A549 (cell line): Measurements from ENCODE around the gene HLX. TPM values are rescaled to one million over a fixed set of nuclear protein-coding genes. Genes with fewer than 3 reads are reported as not detected.

ENCODE experiments used
- ATAC-seq, 2 experiments: fragments of 200-7000 bp in 1 of 2; fragments of >200 bp in 1 of 2; cut with Nextera tagmentation in 1 of 2; cut with Tn5 transposase in 1 of 2; 3 replicates each; pipeline versions ENCODE4 v1.8.0 to v1.9.1; 2018 to 2020; ENCODE audit warnings: mild to moderate bottlenecking in 1 of 2, moderate library complexity in 1 of 2
- CTCF ChIA-PET: fragments of 300-600 bp; sonication (Branson Sonifier 250); formaldehyde crosslinking; extraction: SDS; loops from one replicate; lab custom pipeline; 2021; ENCODE audit warnings: antibody characterized with exemption, inconsistent platforms; lab: Yijun Ruan, JAX
- POLR2A ChIA-PET: fragments of 350-600 bp; formaldehyde crosslinking; extraction: SDS; loops from one replicate; lab custom pipeline; 2021; ENCODE audit warnings: antibody characterized with exemption, inconsistent platforms; lab: Yijun Ruan, JAX
- DNase-seq, 2 experiments: peaks; one replicate each; pipeline versions ENCODE4 v3.0.0 to v3.0.0-alpha.2; 2011 to 2016; ENCODE audit warnings: low read depth in 1 of 2, low spot score in 1 of 2
- FAIRE-seq: peaks from 2 replicates; lab custom pipeline; 2011; peaks lifted over from hg19 to GRCh38; lab: Jason Lieb, UNC
- H3K27ac ChIP-seq, 2 experiments: fragments of >200 bp; sonication (Bioruptor Twin); formaldehyde crosslinking; 3 replicates each; pipeline ENCODE4 v1.5.1; 2016 to 2017
- H3K4me1 ChIP-seq: fragments of >200 bp; sonication (Bioruptor Twin); formaldehyde crosslinking; 3 replicates; pipeline ENCODE4 v1.6.1; 2016
- H3K4me2 ChIP-seq: fragments of >200 bp; sonication (Bioruptor Twin); formaldehyde crosslinking; 3 replicates; pipeline ENCODE4 v1.6.1; 2016
- H3K4me3 ChIP-seq: fragments of >200 bp; sonication (Bioruptor Twin); formaldehyde crosslinking; 3 replicates; pipeline ENCODE4 v1.5.1; 2016
- H3K9me3 ChIP-seq: fragments of >200 bp; sonication (Bioruptor Twin); formaldehyde crosslinking; 3 replicates; pipeline ENCODE4 v1.6.1; 2016
- BHLHE40 ChIP-seq: IDR thresholded peaks from 2 replicates; pipeline ENCODE4 v1.6.1; 2012; ENCODE audit warnings: low read depth, low read length, inconsistent platforms
- CBX2 ChIP-seq: fragments of 200-600 bp; sonication (generic); IDR thresholded peaks from 2 replicates; pipeline ENCODE4 v1.6.1; 2016; ENCODE audit warnings: low read depth, mild to moderate bottlenecking, borderline replicate concordance
- CHD4 ChIP-seq: fragments of 200-600 bp; sonication (generic); IDR thresholded peaks from 2 replicates; pipeline ENCODE4 v1.6.1; 2016; ENCODE audit warnings: antibody characterized with exemption, mild to moderate bottlenecking, borderline replicate concordance
- EHMT2 ChIP-seq: fragments of 200-600 bp; sonication (generic); IDR thresholded peaks from 2 replicates; pipeline ENCODE4 v1.6.1; 2016; ENCODE audit warnings: antibody characterized with exemption, low read depth, mild to moderate bottlenecking, moderate library complexity
- ESRRA ChIP-seq: fragments of 150-350 bp; IDR thresholded peaks from 2 replicates; pipeline ENCODE4 v1.6.1; 2014; ENCODE audit warnings: mild to moderate bottlenecking, low read length, borderline replicate concordance
- FOSB ChIP-seq: fragments of 250-450 bp; sonication (Bioruptor Pico); IDR thresholded peaks from 2 replicates; pipeline ENCODE4 v1.5.0; 2020; ENCODE audit warnings: mild to moderate bottlenecking, moderate library complexity
- KDM5A ChIP-seq: fragments of 200-600 bp; sonication (generic); IDR thresholded peaks from 2 replicates; pipeline ENCODE4 v1.6.1; 2016; ENCODE audit warnings: antibody characterized with exemption, mild to moderate bottlenecking
- MAFK ChIP-seq: fragments of 450-650 bp; IDR thresholded peaks from 2 replicates; pipeline ENCODE4 v1.6.1; 2014; ENCODE audit not compliant: partially characterized antibody
- MAZ ChIP-seq: fragments of 150-350 bp; IDR thresholded peaks from 2 replicates; pipeline ENCODE4 v1.6.1; 2014; ENCODE audit warnings: antibody characterized with exemption, low read depth, low read length, borderline replicate concordance
- MYC ChIP-seq: IDR thresholded peaks from 2 replicates; pipeline ENCODE4 v1.6.1; 2012; ENCODE audit warnings: mild to moderate bottlenecking, inconsistent platforms, low read length, improper control_type of control experiment, borderline replicate concordance
- NFE2L2 ChIP-seq: fragments of 150-350 bp; conservative IDR thresholded peaks from 2 replicates; pipeline ENCODE4 v1.6.1; 2014; ENCODE audit warnings: low read length
- NR3C1 ChIP-seq: fragments of >200 bp; sonication (Bioruptor Twin); formaldehyde crosslinking; IDR thresholded peaks from 3 replicates; pipeline ENCODE4 v1.6.1; 2017
- PHF8 ChIP-seq: fragments of 200-600 bp; sonication (generic); IDR thresholded peaks from 2 replicates; pipeline ENCODE4 v1.6.1; 2016; ENCODE audit warnings: low read depth, mild to moderate bottlenecking, antibody characterized with exemption, moderate library complexity, borderline replicate concordance
- POLR2A ChIP-seq: IDR thresholded peaks from 2 replicates; pipeline ENCODE4 v1.6.1; 2012; ENCODE audit warnings: mild to moderate bottlenecking, low read length
- POLR2AphosphoS2 ChIP-seq: conservative IDR thresholded peaks from 2 replicates; pipeline ENCODE4 v1.6.1; 2012; ENCODE audit warnings: low read length, improper control_type of control experiment, inconsistent platforms
- RARB ChIP-seq: fragments of 250-450 bp; sonication (Bioruptor Pico); IDR thresholded peaks from 2 replicates; pipeline ENCODE4 v1.8.0; 2021; ENCODE audit warnings: mild to moderate bottlenecking, moderate library complexity
- RCOR1 ChIP-seq: fragments of 150-350 bp; IDR thresholded peaks from 2 replicates; pipeline ENCODE4 v1.6.1; 2014; ENCODE audit warnings: antibody characterized with exemption, low read length, low read depth
- RFX5 ChIP-seq: fragments of 450-650 bp; IDR thresholded peaks from 2 replicates; pipeline ENCODE4 v1.7.1; 2014; ENCODE audit warnings: antibody characterized with exemption, mild to moderate bottlenecking, moderate library complexity
- RNF2 ChIP-seq: fragments of 200-600 bp; sonication (generic); IDR thresholded peaks from 2 replicates; pipeline ENCODE4 v1.6.1; 2016; ENCODE audit warnings: low read depth, mild to moderate bottlenecking, antibody characterized with exemption, moderate library complexity, borderline replicate concordance
- SMC3 ChIP-seq: fragments of >200 bp; sonication (Bioruptor Twin); formaldehyde crosslinking; IDR thresholded peaks from 3 replicates; pipeline ENCODE4 v1.6.1; 2018; ENCODE audit warnings: inconsistent platforms
- SREBF2 ChIP-seq: fragments of 450-650 bp; IDR thresholded peaks from 2 replicates; pipeline ENCODE4 v1.6.1; 2014; ENCODE audit warnings: mild to moderate bottlenecking, moderate library complexity
- ZFP36 ChIP-seq: fragments of 450-650 bp; IDR thresholded peaks from 2 replicates; pipeline ENCODE4 v1.6.1; 2014; ENCODE audit warnings: borderline replicate concordance; ENCODE audit not compliant: partially characterized antibody
- WGBS: methylation state at CpG from one replicate; pipeline ENCODE4 v1.1.6; 2017; ENCODE audit errors: missing lambda C conversion rate; 5-methylcytosine and 5-hydroxymethylcytosine counted together
- polyA minus RNA-seq: library from RNA; depleted of rRNA, polyadenylated mRNA; stranded (reverse); fragments of >200 nt; gene quantifications from 2 replicates; pipeline ENCODE4 v1.2.3, GENCODE V29; 2011; rRNA and poly(A)+ RNA removed
- polyA plus RNA-seq, 4 experiments: library from polyadenylated mRNA; depleted of rRNA in 3 of 4; stranded (reverse); fragments of >200 nt; fragmentation: RNase III in 1 of 4; extraction: RNeasy Plus Mini Kit Qiagen cat#74134 plus additional on column Dnase treatment in 1 of 4; gene quantifications; 2 replicates in 3 of 4; 3 replicates in 1 of 4; pipeline ENCODE4 v1.2.3, GENCODE V29; 2011 to 2017
- TF ChIP-seq, protein P1 (sequence below): fragments of 450-650 bp; IDR thresholded peaks from 2 replicates; pipeline ENCODE4 v1.6.1; 2014; ENCODE audit warnings: antibody characterized with exemption
- TF ChIP-seq, protein P2 (sequence below): IDR thresholded peaks from 2 replicates; pipeline ENCODE4 v1.6.1; 2012; ENCODE audit warnings: low read depth, borderline replicate concordance
- TF ChIP-seq, protein P3 (sequence below): fragments of 250-450 bp; sonication (Bioruptor Pico); IDR thresholded peaks from 2 replicates; pipeline ENCODE4 v1.5.0; 2020; ENCODE audit warnings: low read depth, mild to moderate bottlenecking, moderate library complexity
- TF ChIP-seq, protein P4 (sequence below): IDR thresholded peaks from 2 replicates; pipeline ENCODE4 v1.6.1; 2012
- TF ChIP-seq, protein P5 (sequence below): fragments of 200-600 bp; sonication (generic); IDR thresholded peaks from 2 replicates; pipeline ENCODE4 v1.6.1; 2016; ENCODE audit warnings: antibody characterized with exemption, mild to moderate bottlenecking, moderate library complexity
- TF ChIP-seq, protein P6 (sequence below): fragments of >200 bp; sonication (Bioruptor Twin); formaldehyde crosslinking; IDR thresholded peaks from 2 replicates; pipeline ENCODE4 v1.6.1; 2016

Gene HLX, protein sequence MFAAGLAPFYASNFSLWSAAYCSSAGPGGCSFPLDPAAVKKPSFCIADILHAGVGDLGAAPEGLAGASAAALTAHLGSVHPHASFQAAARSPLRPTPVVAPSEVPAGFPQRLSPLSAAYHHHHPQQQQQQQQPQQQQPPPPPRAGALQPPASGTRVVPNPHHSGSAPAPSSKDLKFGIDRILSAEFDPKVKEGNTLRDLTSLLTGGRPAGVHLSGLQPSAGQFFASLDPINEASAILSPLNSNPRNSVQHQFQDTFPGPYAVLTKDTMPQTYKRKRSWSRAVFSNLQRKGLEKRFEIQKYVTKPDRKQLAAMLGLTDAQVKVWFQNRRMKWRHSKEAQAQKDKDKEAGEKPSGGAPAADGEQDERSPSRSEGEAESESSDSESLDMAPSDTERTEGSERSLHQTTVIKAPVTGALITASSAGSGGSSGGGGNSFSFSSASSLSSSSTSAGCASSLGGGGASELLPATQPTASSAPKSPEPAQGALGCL
- polyA plus RNA-seq (2011; rRNA removed) (0.70 and 0.86 TPM in 2 replicates), polyA plus RNA-seq (2017; fragmentation: RNase III; extraction: RNeasy Plus Mini Kit Qiagen cat#74134 plus additional on column Dnase treatment) (4.8 to 5.6 TPM (median 4.9 TPM) in 3 replicates), polyA minus RNA-seq (0.73 and 0.79 TPM in 2 replicates)
- polyA plus RNA-seq (2012; cell fraction: cytosol; rRNA removed), result 1.4 and 1.6 TPM in 2 replicates
- 2.8 and 2.9 TPM in 2 replicates for polyA plus RNA-seq (2012; cell fraction: nucleus; rRNA removed)

DNA sequence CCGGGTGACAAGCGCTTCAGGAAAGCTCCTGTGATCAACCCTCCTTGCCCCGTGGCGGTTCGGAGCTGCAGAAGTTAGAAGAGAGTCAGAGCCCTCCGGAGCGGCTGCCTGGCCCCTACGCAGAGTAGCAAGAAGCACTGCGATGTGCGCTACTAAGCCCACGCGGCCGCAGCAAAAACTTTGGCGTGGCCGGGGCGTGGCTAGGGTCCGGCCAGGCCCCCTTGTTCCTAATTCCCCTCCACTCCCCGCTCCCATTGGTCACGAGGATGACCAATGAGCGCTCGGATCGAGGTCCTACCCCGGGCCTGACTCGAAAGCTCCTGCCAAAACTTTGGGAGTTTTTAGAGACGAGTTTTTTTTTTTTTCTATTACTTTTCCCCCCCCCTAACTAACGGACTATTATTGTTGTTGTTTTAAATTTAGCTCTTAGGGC is at the start of gene HLX:
TSS of gene HLX (plus strand) at position 368 of the 433 bp plus-strand sequence. CDS start 415 bp downstream, outside the sequence.
- Histone ChIP-seq H3K4me2 (peak within 1 kb of the TSS; percentile 88), H3K27ac (peak within 1 kb of the TSS; percentile 83 to 94), H3K4me1 (peaks cover 34% of the 10 kb centered on the region), H3K9me3 (no peaks in the 10 kb centered on the region), H3K4me3 (peak within 1 kb of the TSS; percentile 73)
- TF ChIP-seq POLR2A, result 0 out of 2 replicates have a peak, but pooled peaks have one; percentile 15
- TF ChIP-seq, protein P1, sequence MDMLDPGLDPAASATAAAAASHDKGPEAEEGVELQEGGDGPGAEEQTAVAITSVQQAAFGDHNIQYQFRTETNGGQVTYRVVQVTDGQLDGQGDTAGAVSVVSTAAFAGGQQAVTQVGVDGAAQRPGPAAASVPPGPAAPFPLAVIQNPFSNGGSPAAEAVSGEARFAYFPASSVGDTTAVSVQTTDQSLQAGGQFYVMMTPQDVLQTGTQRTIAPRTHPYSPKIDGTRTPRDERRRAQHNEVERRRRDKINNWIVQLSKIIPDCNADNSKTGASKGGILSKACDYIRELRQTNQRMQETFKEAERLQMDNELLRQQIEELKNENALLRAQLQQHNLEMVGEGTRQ, result 0 out of 2 replicates have a peak, but pooled peaks have one; percentile 4
- peak; percentile 52; the same call in 1 of the 2 replicates for TF ChIP-seq MYC
- TF ChIP-seq, protein P2, sequence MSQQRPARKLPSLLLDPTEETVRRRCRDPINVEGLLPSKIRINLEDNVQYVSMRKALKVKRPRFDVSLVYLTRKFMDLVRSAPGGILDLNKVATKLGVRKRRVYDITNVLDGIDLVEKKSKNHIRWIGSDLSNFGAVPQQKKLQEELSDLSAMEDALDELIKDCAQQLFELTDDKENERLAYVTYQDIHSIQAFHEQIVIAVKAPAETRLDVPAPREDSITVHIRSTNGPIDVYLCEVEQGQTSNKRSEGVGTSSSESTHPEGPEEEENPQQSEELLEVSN, result peak; percentile 50; the same call in 1 of the 2 replicates
- 0 out of 2 replicates have a peak, but pooled peaks have one; percentile 23 for TF ChIP-seq RNF2
- TF ChIP-seq, protein P3, sequence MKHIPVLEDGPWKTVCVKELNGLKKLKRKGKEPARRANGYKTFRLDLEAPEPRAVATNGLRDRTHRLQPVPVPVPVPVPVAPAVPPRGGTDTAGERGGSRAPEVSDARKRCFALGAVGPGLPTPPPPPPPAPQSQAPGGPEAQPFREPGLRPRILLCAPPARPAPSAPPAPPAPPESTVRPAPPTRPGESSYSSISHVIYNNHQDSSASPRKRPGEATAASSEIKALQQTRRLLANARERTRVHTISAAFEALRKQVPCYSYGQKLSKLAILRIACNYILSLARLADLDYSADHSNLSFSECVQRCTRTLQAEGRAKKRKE, result no peak
- no peak for TF ChIP-seq ESRRA
- TF ChIP-seq, protein P4, sequence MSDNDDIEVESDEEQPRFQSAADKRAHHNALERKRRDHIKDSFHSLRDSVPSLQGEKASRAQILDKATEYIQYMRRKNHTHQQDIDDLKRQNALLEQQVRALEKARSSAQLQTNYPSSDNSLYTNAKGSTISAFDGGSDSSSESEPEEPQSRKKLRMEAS, result peak; percentile 69
- TF ChIP-seq CBX2, result no peak
- TF ChIP-seq, protein P5, sequence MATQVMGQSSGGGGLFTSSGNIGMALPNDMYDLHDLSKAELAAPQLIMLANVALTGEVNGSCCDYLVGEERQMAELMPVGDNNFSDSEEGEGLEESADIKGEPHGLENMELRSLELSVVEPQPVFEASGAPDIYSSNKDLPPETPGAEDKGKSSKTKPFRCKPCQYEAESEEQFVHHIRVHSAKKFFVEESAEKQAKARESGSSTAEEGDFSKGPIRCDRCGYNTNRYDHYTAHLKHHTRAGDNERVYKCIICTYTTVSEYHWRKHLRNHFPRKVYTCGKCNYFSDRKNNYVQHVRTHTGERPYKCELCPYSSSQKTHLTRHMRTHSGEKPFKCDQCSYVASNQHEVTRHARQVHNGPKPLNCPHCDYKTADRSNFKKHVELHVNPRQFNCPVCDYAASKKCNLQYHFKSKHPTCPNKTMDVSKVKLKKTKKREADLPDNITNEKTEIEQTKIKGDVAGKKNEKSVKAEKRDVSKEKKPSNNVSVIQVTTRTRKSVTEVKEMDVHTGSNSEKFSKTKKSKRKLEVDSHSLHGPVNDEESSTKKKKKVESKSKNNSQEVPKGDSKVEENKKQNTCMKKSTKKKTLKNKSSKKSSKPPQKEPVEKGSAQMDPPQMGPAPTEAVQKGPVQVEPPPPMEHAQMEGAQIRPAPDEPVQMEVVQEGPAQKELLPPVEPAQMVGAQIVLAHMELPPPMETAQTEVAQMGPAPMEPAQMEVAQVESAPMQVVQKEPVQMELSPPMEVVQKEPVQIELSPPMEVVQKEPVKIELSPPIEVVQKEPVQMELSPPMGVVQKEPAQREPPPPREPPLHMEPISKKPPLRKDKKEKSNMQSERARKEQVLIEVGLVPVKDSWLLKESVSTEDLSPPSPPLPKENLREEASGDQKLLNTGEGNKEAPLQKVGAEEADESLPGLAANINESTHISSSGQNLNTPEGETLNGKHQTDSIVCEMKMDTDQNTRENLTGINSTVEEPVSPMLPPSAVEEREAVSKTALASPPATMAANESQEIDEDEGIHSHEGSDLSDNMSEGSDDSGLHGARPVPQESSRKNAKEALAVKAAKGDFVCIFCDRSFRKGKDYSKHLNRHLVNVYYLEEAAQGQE, result no peak
- no peak for TF ChIP-seq RFX5
- WGBS, result 1% methylated on average over 25 of the region's 26 CpGs
- DNase-seq (peak; percentile 80 to 98), FAIRE-seq (no peak), ATAC-seq (peak; percentile 88 to 95)
- ChIA-PET CTCF (interaction anchor here (0.7 to 2.3 kb wide), 2 partner anchors 40 to 323 kb away, joined by 5 to 16 read pairs; no protein-coding TSS in a partner anchor), POLR2A (interaction anchor here (0.6 to 1.0 kb wide), 5 partner anchors 13 to 1576 kb away, joined by 3 to 4 read pairs (median 3); no protein-coding TSS in a partner anchor)

DNA sequence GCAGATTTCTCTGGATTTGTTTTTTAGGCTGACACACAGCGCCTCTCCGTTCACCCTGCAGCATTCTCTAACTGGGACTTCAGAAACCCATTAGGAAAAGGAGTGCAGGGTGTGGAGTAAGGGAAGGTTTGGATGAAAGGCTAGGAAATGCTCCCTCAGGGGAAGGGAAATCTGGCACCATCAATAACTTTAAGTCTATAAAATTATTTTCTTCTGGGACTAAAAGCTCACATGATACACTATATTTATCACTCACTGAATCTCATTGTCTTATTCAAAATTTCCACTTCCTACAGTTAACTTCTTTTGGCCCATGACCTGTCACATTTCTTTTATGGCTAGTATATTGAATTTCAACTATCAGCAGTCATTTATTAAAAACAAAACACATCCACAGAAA is 45.8 kb upstream of the HLX start:
- Histone ChIP-seq H3K4me3 (no peak overlapping the region), H3K4me1 (no peaks in the 10 kb centered on the region), H3K9me3 (no peaks in the 10 kb centered on the region), H3K27ac (no peak overlapping the region), H3K4me2 (no peak overlapping the region)
- 81% methylated on average over 2 of the region's 2 CpGs for WGBS
- POLR2A ChIA-PET, result no interaction called here
- TF ChIP-seq RARB (CRISPR knock-in tag) (no peak), ZFP36 (no peak), KDM5A (no peak), MAFK (no peak), NFE2L2 (no peak), CHD4 (no peak), RCOR1 (no peak), BHLHE40 (no peak), ESRRA (no peak), PHF8 (no peak), EHMT2 (no peak), FOSB (CRISPR knock-in tag) (no peak), SREBF2 (no peak), SMC3 (no peak), POLR2AphosphoS2 (no peak), NR3C1 (no peak), MAZ (no peak)
- TF ChIP-seq, protein P6, sequence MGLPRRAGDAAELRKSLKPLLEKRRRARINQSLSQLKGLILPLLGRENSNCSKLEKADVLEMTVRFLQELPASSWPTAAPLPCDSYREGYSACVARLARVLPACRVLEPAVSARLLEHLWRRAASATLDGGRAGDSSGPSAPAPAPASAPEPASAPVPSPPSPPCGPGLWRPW, result no peak
- CTCF ChIA-PET, result no interaction called here
- no peak for DNase-seq
- no peak for ATAC-seq
- no peak for FAIRE-seq
